HFFc6 (cell line): ENCODE data around the gene RELCH. TPM values are rescaled to one million over a fixed set of nuclear protein-coding genes. Genes with fewer than 3 reads are reported as not detected.

Source experiments
- DNase-seq: peaks from one replicate; pipeline ENCODE4 v3.0.0-alpha.2; 2018
- H3K27ac Mint-ChIP-seq: 2 replicates; pipeline ENCODE4 v1.8.0; 2020; ENCODE audit warnings: mild to moderate bottlenecking, mixed read lengths
- H3K27me3 Mint-ChIP-seq: 2 replicates; pipeline ENCODE4 v1.8.0; 2021; ENCODE audit warnings: mild to moderate bottlenecking, moderate library complexity, mixed read lengths; ENCODE audit not compliant: insufficient read depth
- H3K36me3 Mint-ChIP-seq: 2 replicates; pipeline ENCODE4 v1.8.0; 2021; ENCODE audit warnings: low read depth, mixed read lengths
- H3K4me1 Mint-ChIP-seq: 2 replicates; pipeline ENCODE4 v1.8.0; 2020; ENCODE audit warnings: low read depth, mixed read lengths
- H3K4me3 Mint-ChIP-seq: 2 replicates; pipeline ENCODE4 v1.8.0; 2020; ENCODE audit warnings: mild to moderate bottlenecking, moderate library complexity, mixed read lengths
- H3K9me3 Mint-ChIP-seq: 2 replicates; pipeline ENCODE4 v1.8.0; 2020; ENCODE audit warnings: mild to moderate bottlenecking, mixed read lengths
- CTCF ChIP-seq: fragments of 200-600 bp; sonication (generic); IDR thresholded peaks from 2 replicates; pipeline ENCODE4 v1.5.0; 2021; ENCODE audit warnings: antibody characterized with exemption, mild to moderate bottlenecking
- total RNA-seq, 6 experiments: library from RNA; stranded (reverse); fragmentation: NEBNext Ultra II Directional; extraction: Animal tissue kit (Norgen Biotek cat#: 25700); gene quantifications; 2 replicates in 1 of 6; 3 replicates in 5 of 6; pipeline ENCODE4 v1.2.3, GENCODE V29; 2021

RELCH gene
- total RNA-seq, 6 experiments from 2014 or later = 24.6 to 30.3 (median 26.6) TPM

- Mint-ChIP-seq H3K4me1 (no peaks in the 10 kb centered on the region), H3K9me3 (no peaks in the 10 kb centered on the region), H3K4me3 (no peak overlapping the region), H3K27ac (no peak overlapping the region), H3K27me3 (no peaks in the 10 kb centered on the region), H3K36me3 (peaks cover 9% of the 10 kb centered on the region)
- no peak for DNase-seq
- no peak for TF ChIP-seq CTCF
These were observed 77.9 kb downstream of the RELCH start for GRCh38 chr18:62264984-62265383.

GRCh38 chr18:62277045-62277444 lies 90.0 kb downstream of the RELCH start:
- TF ChIP-seq CTCF = no peak
- no peak for DNase-seq
- Mint-ChIP-seq H3K9me3 (no peaks in the 10 kb centered on the region), H3K4me3 (no peak overlapping the region), H3K27ac (no peak overlapping the region), H3K36me3 (peaks cover 8% of the 10 kb centered on the region), H3K4me1 (peaks cover 27% of the 10 kb centered on the region), H3K27me3 (no peaks in the 10 kb centered on the region)

- Mint-ChIP-seq H3K27me3 (no peaks in the 10 kb centered on the region), H3K9me3 (no peaks in the 10 kb centered on the region), H3K36me3 (peaks cover 18% of the 10 kb centered on the region), H3K4me3 (no peak overlapping the region), H3K4me1 (peaks cover 46% of the 10 kb centered on the region), H3K27ac (no peak overlapping the region)
- no peak for DNase-seq
- TF ChIP-seq CTCF = no peak
These were observed 92.5 kb downstream of the RELCH start for GRCh38 chr18:62279561-62279960.

- no peak overlapping the region for H3K27ac Mint-ChIP-seq
- no peak overlapping the region for H3K4me3 Mint-ChIP-seq
These were observed 93.0 kb downstream of the RELCH start for GRCh38 chr18:62280058-62280457.

GRCh38 chr18:62280786-62281185 lies 93.7 kb downstream of the RELCH start:
- no peaks in the 10 kb centered on the region for H3K9me3 Mint-ChIP-seq
- no peaks in the 10 kb centered on the region for H3K27me3 Mint-ChIP-seq
- DNase-seq = no peak
- H3K27ac Mint-ChIP-seq = peak overlapping the region; percentile 45
- H3K4me1 Mint-ChIP-seq = peaks cover 46% of the 10 kb centered on the region
- no peak for TF ChIP-seq CTCF
- H3K36me3 Mint-ChIP-seq = peaks cover 18% of the 10 kb centered on the region
- H3K4me3 Mint-ChIP-seq = peak overlapping the region; percentile 63; the same call in 1 of the 2 replicates

More at GRCh38 chr18:62280058-62280457, 93.0 kb downstream of the RELCH start:
- TF ChIP-seq CTCF = no peak
- H3K4me1 Mint-ChIP-seq = peaks cover 46% of the 10 kb centered on the region
- H3K9me3 Mint-ChIP-seq = no peaks in the 10 kb centered on the region
- no peak for DNase-seq
- H3K36me3 Mint-ChIP-seq = peaks cover 18% of the 10 kb centered on the region
- no peaks in the 10 kb centered on the region for H3K27me3 Mint-ChIP-seq

- Mint-ChIP-seq H3K9me3 (no peaks in the 10 kb centered on the region), H3K27me3 (no peaks in the 10 kb centered on the region), H3K4me3 (peak overlapping the region; percentile 63), H3K4me1 (peaks cover 46% of the 10 kb centered on the region), H3K27ac (peak overlapping the region; percentile 45), H3K36me3 (peaks cover 18% of the 10 kb centered on the region)
- no peak for TF ChIP-seq CTCF
- peak; percentile 80 for DNase-seq
These were observed 94.6 kb downstream of the RELCH start for GRCh38 chr18:62281684-62282083.
